ENCODE data around the gene ZSCAN5B.
"Not testable (repeated sequence)": the region's sequence is repeated elsewhere in the genome, so short reads cannot be mapped to it uniquely, and the experiment has no call there.

The ZSCAN5B gene

GRCh38 chr19:56152644-56153043 lies 44.9 kb downstream of the ZSCAN5B start:
- TF ChIP-seq CTCF (IDR thresholded peaks at IDR 0.05; ENCODE audit: low read length, missing control alignments) = no peak
- no peak for DNase-seq (ENCODE audit: low read depth)

GRCh38 chr19:56150358-56150757 lies 47.2 kb downstream of the ZSCAN5B start:
- no peak for DNase-seq (ENCODE audit: low read depth)
- TF ChIP-seq CTCF (IDR thresholded peaks at IDR 0.05; ENCODE audit: low read length, missing control alignments) = no peak
- H3K4me3 ChIP-seq (replicated peaks; ENCODE audit: low read depth, low read length) = no peak overlapping the region

More at GRCh38 chr19:56152644-56153043, 44.9 kb downstream of the ZSCAN5B start:
- H3K4me3 ChIP-seq (replicated peaks; ENCODE audit: low read depth, low read length) = no peak overlapping the region

- TF ChIP-seq CTCF (IDR thresholded peaks at IDR 0.05; ENCODE audit: low read length, missing control alignments) = no peak
- no peak for DNase-seq (ENCODE audit: low read depth)
- no peak overlapping the region for H3K4me3 ChIP-seq (replicated peaks; ENCODE audit: low read depth, low read length)
These were observed 47.9 kb downstream of the ZSCAN5B start for GRCh38 chr19:56149656-56150038.

- H3K4me3 ChIP-seq (replicated peaks; ENCODE audit: low read depth, low read length); DNase-seq (ENCODE audit: low read depth): not testable (repeated sequence)
These were observed 48.5 kb downstream of the ZSCAN5B start for GRCh38 chr19:56148955-56149655.

- no peak for TF ChIP-seq CTCF (IDR thresholded peaks at IDR 0.05; ENCODE audit: low read length, missing control alignments)
- no peak overlapping the region for H3K4me3 ChIP-seq (replicated peaks; ENCODE audit: low read depth, low read length)
- no peak for DNase-seq (ENCODE audit: low read depth)
These were observed 49.5 kb downstream of the ZSCAN5B start for GRCh38 chr19:56148096-56148495.

GRCh38 chr19:56147307-56147706 lies 50.3 kb downstream of the ZSCAN5B start:
- TF ChIP-seq CTCF (IDR thresholded peaks at IDR 0.05; ENCODE audit: low read length, missing control alignments) = no peak
- no peak overlapping the region for H3K4me3 ChIP-seq (replicated peaks; ENCODE audit: low read depth, low read length)
- DNase-seq (ENCODE audit: low read depth) = no peak

- no peak overlapping the region for H3K4me3 ChIP-seq (replicated peaks; ENCODE audit: low read depth, low read length)
- DNase-seq (ENCODE audit: low read depth) = no peak
- TF ChIP-seq CTCF (IDR thresholded peaks at IDR 0.05; ENCODE audit: low read length, missing control alignments) = no peak
These were observed 50.7 kb downstream of the ZSCAN5B start for GRCh38 chr19:56146904-56147303.

All from fibroblast of pulmonary artery (primary cell).